Endothelial cell of umbilical vein (primary cell): ENCODE data around the gene STYX.

ENCODE experiments used
- EZH2 ChIP-seq: IDR thresholded peaks from 2 replicates; pipeline ENCODE4 v1.6.1; 2012; ENCODE audit warnings: borderline replicate concordance, low read depth, mild to moderate bottlenecking, moderate library complexity, low read length, inconsistent platforms; ENCODE audit not compliant: severe bottlenecking
- GATA2 ChIP-seq: IDR thresholded peaks from 2 replicates; pipeline ENCODE4 v1.7.0; 2011; ENCODE audit warnings: low read depth, mild to moderate bottlenecking, moderate library complexity, mixed read lengths, low read length; ENCODE audit not compliant: insufficient read length, insufficient read depth
- JUN ChIP-seq: IDR thresholded peaks from 2 replicates; pipeline ENCODE4 v1.6.1; 2011; ENCODE audit warnings: borderline replicate concordance, low read depth; ENCODE audit not compliant: insufficient read length, insufficient read depth
- MYC ChIP-seq: IDR thresholded peaks from one replicate; pipeline ENCODE4 v1.6.1; 2011; ENCODE audit warnings: mild to moderate bottlenecking, low read depth, low read length
- POLR2A ChIP-seq: IDR thresholded peaks from 2 replicates; pipeline ENCODE4 v1.6.1; 2012; ENCODE audit warnings: low read depth, mild to moderate bottlenecking, control low read depth, low read length
- POLR2AphosphoS5 ChIP-seq: IDR thresholded peaks from 2 replicates; pipeline ENCODE4 v1.6.1; 2012; ENCODE audit warnings: low read depth, mild to moderate bottlenecking, control low read depth, low read length, moderate library complexity; ENCODE audit not compliant: insufficient read depth
- TF ChIP-seq, protein P1 (sequence below), 2 donors: IDR thresholded peaks; 1 replicate in 1 of 2; 2 replicates in 1 of 2; pipeline ENCODE4 v1.5.1; 2011; ENCODE audit warnings: low read length in 2 of 2, mild to moderate bottlenecking in 2 of 2, moderate library complexity in 2 of 2, control low read depth in 1 of 2, inconsistent platforms in 1 of 2, low read depth in 1 of 2; ENCODE audit not compliant: insufficient read depth in 1 of 2; ENCODE audit errors: extremely low read depth in 1 of 2
- TF ChIP-seq, protein P2 (sequence below): IDR thresholded peaks from 2 replicates; pipeline ENCODE4 v1.6.1; 2011; ENCODE audit not compliant: insufficient read depth, insufficient read length

DNA sequence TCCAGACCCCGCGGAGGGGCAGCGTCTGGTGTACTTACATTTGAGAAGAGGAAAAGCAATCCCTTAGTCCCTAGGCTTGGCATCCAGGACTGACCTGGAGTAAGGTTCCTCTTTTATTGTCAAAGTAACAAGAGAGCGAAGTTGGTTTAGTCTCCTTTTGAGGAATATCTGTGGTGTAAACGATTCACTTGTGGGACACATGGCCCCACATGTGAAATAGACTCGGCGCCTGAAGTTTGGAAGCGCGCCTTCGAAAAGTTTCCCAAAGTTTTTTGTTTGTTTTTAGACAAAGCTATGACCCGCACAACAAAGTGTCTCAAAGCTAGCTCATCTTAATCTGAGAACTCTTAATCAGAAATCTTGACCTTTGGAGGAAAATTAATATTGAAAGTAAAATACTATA, 744 bp downstream of the STYX start:
- TF ChIP-seq, protein P1, sequence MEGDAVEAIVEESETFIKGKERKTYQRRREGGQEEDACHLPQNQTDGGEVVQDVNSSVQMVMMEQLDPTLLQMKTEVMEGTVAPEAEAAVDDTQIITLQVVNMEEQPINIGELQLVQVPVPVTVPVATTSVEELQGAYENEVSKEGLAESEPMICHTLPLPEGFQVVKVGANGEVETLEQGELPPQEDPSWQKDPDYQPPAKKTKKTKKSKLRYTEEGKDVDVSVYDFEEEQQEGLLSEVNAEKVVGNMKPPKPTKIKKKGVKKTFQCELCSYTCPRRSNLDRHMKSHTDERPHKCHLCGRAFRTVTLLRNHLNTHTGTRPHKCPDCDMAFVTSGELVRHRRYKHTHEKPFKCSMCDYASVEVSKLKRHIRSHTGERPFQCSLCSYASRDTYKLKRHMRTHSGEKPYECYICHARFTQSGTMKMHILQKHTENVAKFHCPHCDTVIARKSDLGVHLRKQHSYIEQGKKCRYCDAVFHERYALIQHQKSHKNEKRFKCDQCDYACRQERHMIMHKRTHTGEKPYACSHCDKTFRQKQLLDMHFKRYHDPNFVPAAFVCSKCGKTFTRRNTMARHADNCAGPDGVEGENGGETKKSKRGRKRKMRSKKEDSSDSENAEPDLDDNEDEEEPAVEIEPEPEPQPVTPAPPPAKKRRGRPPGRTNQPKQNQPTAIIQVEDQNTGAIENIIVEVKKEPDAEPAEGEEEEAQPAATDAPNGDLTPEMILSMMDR (IDR thresholded peaks at IDR 0.05; ENCODE audit: extremely low read depth in 1 of 2, insufficient read depth in 1 of 2, low read depth in 1 of 2, low read length in 2 of 2): no peak
- TF ChIP-seq POLR2A (no peak), EZH2 (no peak), JUN (no peak), POLR2AphosphoS5 (no peak), GATA2 (no peak), MYC (no peak)
- TF ChIP-seq, protein P2, sequence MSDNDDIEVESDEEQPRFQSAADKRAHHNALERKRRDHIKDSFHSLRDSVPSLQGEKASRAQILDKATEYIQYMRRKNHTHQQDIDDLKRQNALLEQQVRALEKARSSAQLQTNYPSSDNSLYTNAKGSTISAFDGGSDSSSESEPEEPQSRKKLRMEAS: no peak
